Keratinocyte (primary cell): Measurements from ENCODE around the gene LTF. TPM values are rescaled to one million over a fixed set of nuclear protein-coding genes. Genes with fewer than 3 reads are reported as not detected.

Experiments used
- DNase-seq: peaks from one replicate; pipeline ENCODE4 v3.0.0-alpha.2; 2011; ENCODE audit warnings: low read depth, missing footprints, low spot score
- FAIRE-seq: peaks from 2 replicates; lab custom pipeline; 2011; peaks lifted over from hg19 to GRCh38; lab: Jason Lieb, UNC
- H2AFZ ChIP-seq: 2 replicates; pipeline ENCODE4 v1.6.0; 2012; ENCODE audit warnings: low read length, control low read depth, inconsistent platforms; ENCODE audit not compliant: control insufficient read depth
- H3K27ac ChIP-seq: 2 replicates; pipeline ENCODE4 v1.5.1; 2011; ENCODE audit warnings: low read length; ENCODE audit not compliant: control insufficient read depth, insufficient read depth
- H3K27me3 ChIP-seq: 3 replicates; pipeline ENCODE4 v1.6.0; 2011; ENCODE audit warnings: low read length; ENCODE audit not compliant: control insufficient read depth, insufficient read depth; ENCODE audit errors: extremely low read depth
- H3K36me3 ChIP-seq, 2 experiments: 2 replicates in 1 of 2; 3 replicates in 1 of 2; pipeline ENCODE4 v1.5.1; 2011; ENCODE audit warnings: low read length in 2 of 2, mild to moderate bottlenecking in 1 of 2; ENCODE audit not compliant: control insufficient read depth in 2 of 2, insufficient read depth in 2 of 2; ENCODE audit errors: extremely low read depth in 1 of 2
- H3K4me1 ChIP-seq: 3 replicates; pipeline ENCODE4 v1.5.1; 2011; ENCODE audit warnings: low read length; ENCODE audit not compliant: control insufficient read depth, insufficient read depth; ENCODE audit errors: extremely low read depth
- H3K4me2 ChIP-seq: 3 replicates; pipeline ENCODE4 v1.6.0; 2011; ENCODE audit warnings: low read depth, low read length; ENCODE audit not compliant: control insufficient read depth, insufficient read depth; ENCODE audit errors: extremely low read depth
- H3K4me3 ChIP-seq, 3 experiments: fragments of 200-600 bp in 1 of 3; sonication (generic) in 1 of 3; 2 replicates in 2 of 3; 3 replicates in 1 of 3; pipeline ENCODE4 v1.5.1; 2011 to 2016; ENCODE audit warnings: low read length in 3 of 3, mild to moderate bottlenecking in 3 of 3, control low read depth in 2 of 3, inconsistent platforms in 1 of 3, low read depth in 1 of 3, mixed read lengths in 1 of 3, mixed run types in 1 of 3, moderate library complexity in 1 of 3; ENCODE audit not compliant: control insufficient read depth in 2 of 3, insufficient read depth in 2 of 3; ENCODE audit errors: extremely low read depth in 1 of 3
- H3K79me2 ChIP-seq: 2 replicates; pipeline ENCODE4 v1.6.0; 2012; ENCODE audit warnings: low read length; ENCODE audit not compliant: control insufficient read depth, insufficient read depth
- H3K9ac ChIP-seq: 3 replicates; pipeline ENCODE4 v1.6.0; 2011; ENCODE audit warnings: low read length; ENCODE audit not compliant: control insufficient read depth, insufficient read depth; ENCODE audit errors: extremely low read depth
- H3K9me1 ChIP-seq: 3 replicates; pipeline ENCODE4 v1.6.0; 2011; ENCODE audit warnings: low read length; ENCODE audit not compliant: control insufficient read depth, insufficient read depth; ENCODE audit errors: extremely low read depth
- H3K9me3 ChIP-seq: 2 replicates; pipeline ENCODE4 v1.5.1; 2012; ENCODE audit warnings: low read depth, low read length; ENCODE audit not compliant: control insufficient read depth
- H4K20me1 ChIP-seq: 3 replicates; pipeline ENCODE4 v1.6.0; 2011; ENCODE audit warnings: low read length; ENCODE audit not compliant: control insufficient read depth, insufficient read depth; ENCODE audit errors: extremely low read depth
- EZH2 ChIP-seq: IDR thresholded peaks from one replicate; pipeline ENCODE4 v1.6.1; 2012; ENCODE audit warnings: inconsistent platforms, mild to moderate bottlenecking, low read length, moderate library complexity
- dilution Hi-C: fragments of 300-500 bp; cut with MboI; formaldehyde crosslinking; loops from one replicate; pipeline ENCODE4 v1.7.0; 2020; ENCODE audit warnings: low sequenced_read_pairs; ENCODE audit not compliant: extremely low pct_ligation_motif_present
- polyA plus RNA-seq, 5 experiments: library from polyadenylated mRNA; depleted of rRNA in 3 of 5; stranded (reverse) in 3 of 5; stranded (forward) in 1 of 5; unstranded in 1 of 5; fragments of >200 nt; gene quantifications; 1 replicate in 1 of 5; 2 replicates in 3 of 5; 3 replicates in 1 of 5; pipeline versions ENCODE4 v1.2.1 to v1.2.3, GENCODE V29; 2011 to 2012; ENCODE audit warnings: missing spikeins in 2 of 5, low read depth in 1 of 5, low replicate concordance in 1 of 5
- TF ChIP-seq, protein P1 (sequence below), 3 experiments: IDR thresholded peaks in 1 of 3; conservative IDR thresholded peaks in 1 of 3; optimal IDR thresholded peaks in 1 of 3; 2 replicates in 2 of 3; 3 replicates in 1 of 3; pipeline versions ENCODE3 to v1.5.1; 2011; ENCODE audit warnings: low read length in 3 of 3, mild to moderate bottlenecking in 3 of 3, moderate library complexity in 2 of 3, control low read depth in 1 of 3, inconsistent platforms in 1 of 3; ENCODE audit not compliant: insufficient read depth in 2 of 3; ENCODE audit errors: extremely low read depth in 1 of 3

The LTF gene
- polyA plus RNA-seq, 1 donor (not counting 4 experiments of a cell fraction or from before 2014, with no cell fraction given): not detected

DNA sequence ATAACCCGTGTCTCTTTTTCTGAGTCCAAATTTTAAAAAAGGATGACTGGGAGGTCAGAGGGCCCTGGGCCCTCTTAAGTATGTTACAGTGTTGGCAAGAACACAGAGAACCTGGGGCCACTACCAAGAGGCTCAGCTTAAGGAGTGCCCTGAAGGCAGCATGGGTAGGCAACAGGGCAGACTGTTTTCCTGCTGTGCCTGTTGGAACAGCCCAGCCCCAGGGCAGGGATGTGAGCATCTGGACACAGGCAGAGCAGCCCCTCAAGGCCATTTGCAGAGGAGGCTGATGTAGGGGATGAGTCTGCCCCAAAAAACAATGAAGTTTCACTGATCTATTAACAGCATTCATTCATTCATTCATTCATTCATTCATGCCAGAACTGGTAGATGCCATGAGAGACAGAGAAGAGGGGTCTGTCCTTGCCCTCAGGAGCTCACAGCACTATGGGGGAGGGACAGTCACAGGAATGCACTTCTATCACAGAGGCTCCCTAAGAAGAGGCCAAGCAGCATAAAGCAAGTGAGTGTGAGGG is 2.2 kb upstream of the LTF start:
- Histone ChIP-seq H2AFZ (no peak overlapping the region), H3K27ac (no peak overlapping the region), H3K9ac (no peak overlapping the region), H3K4me3 (no peak overlapping the region), H3K9me3 (no peaks in the 10 kb centered on the region), H4K20me1 (no peaks in the 10 kb centered on the region), H3K4me1 (no peaks in the 10 kb centered on the region), H3K79me2 (no peaks in the 10 kb centered on the region), H3K36me3 (no peaks in the 10 kb centered on the region), H3K27me3 (peaks cover 45% of the 10 kb centered on the region), H3K9me1 (no peaks in the 10 kb centered on the region), H3K4me2 (no peak overlapping the region)
- DNase-seq: no peak
- no peak for FAIRE-seq
- TF ChIP-seq, protein P1, sequence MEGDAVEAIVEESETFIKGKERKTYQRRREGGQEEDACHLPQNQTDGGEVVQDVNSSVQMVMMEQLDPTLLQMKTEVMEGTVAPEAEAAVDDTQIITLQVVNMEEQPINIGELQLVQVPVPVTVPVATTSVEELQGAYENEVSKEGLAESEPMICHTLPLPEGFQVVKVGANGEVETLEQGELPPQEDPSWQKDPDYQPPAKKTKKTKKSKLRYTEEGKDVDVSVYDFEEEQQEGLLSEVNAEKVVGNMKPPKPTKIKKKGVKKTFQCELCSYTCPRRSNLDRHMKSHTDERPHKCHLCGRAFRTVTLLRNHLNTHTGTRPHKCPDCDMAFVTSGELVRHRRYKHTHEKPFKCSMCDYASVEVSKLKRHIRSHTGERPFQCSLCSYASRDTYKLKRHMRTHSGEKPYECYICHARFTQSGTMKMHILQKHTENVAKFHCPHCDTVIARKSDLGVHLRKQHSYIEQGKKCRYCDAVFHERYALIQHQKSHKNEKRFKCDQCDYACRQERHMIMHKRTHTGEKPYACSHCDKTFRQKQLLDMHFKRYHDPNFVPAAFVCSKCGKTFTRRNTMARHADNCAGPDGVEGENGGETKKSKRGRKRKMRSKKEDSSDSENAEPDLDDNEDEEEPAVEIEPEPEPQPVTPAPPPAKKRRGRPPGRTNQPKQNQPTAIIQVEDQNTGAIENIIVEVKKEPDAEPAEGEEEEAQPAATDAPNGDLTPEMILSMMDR (optimal IDR thresholded peaks at IDR 0.05 in 1 of 3, IDR thresholded peaks at IDR 0.05 in 1 of 3, conservative IDR thresholded peaks at IDR 0.05 in 1 of 3; ENCODE audit: extremely low read depth in 1 of 3, insufficient read depth in 2 of 3, low read length in 3 of 3): no peak
- TF ChIP-seq EZH2: no peak
- dilution Hi-C loops: no loop called here

DNA sequence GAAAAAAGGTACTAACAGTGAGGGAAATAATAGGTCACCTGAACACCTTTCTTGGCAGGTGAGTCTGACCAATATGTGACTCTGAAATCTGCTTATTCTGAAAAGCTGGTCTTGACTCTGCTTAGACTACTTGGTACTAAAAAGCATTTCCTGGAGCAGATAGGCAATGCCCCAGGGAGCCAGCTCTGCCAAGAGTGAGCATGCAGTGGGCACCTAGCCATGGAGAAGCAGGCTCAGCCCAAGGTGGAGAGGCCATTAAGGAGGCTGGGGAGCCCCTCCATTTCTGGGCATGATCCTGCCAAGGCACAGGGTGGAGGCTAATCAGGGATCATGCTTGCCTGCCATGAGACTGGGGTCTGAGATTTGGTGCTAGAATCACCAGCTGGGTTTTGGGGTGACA is 1.6 kb upstream of the LTF start:
- no peak overlapping the region for H3K4me3 ChIP-seq
- no peaks in the 10 kb centered on the region for H3K9me3 ChIP-seq
- dilution Hi-C loops: no loop called here
- H3K9ac ChIP-seq: no peak overlapping the region
- no peaks in the 10 kb centered on the region for H3K4me1 ChIP-seq
- H3K27me3 ChIP-seq: peaks cover 38% of the 10 kb centered on the region
- no peaks in the 10 kb centered on the region for H3K9me1 ChIP-seq
- no peak overlapping the region for H3K4me2 ChIP-seq
- H4K20me1 ChIP-seq: no peaks in the 10 kb centered on the region
- FAIRE-seq (no peak), DNase-seq (no peak)
- no peak overlapping the region for H2AFZ ChIP-seq
- no peak overlapping the region for H3K27ac ChIP-seq
- no peaks in the 10 kb centered on the region for H3K36me3 ChIP-seq
- TF ChIP-seq EZH2: no peak
- TF ChIP-seq, protein P1 (optimal IDR thresholded peaks at IDR 0.05 in 1 of 3, IDR thresholded peaks at IDR 0.05 in 1 of 3, conservative IDR thresholded peaks at IDR 0.05 in 1 of 3; ENCODE audit: extremely low read depth in 1 of 3, insufficient read depth in 2 of 3, low read length in 3 of 3): no peak
- H3K79me2 ChIP-seq: no peaks in the 10 kb centered on the region
